Neural crest cell (in vitro differentiated cells): Measurements from ENCODE around the gene RUFY1. TPM values are rescaled to one million over a fixed set of nuclear protein-coding genes. Genes with fewer than 3 reads are reported as not detected.
"Not testable (repeated sequence)": the region's sequence is repeated elsewhere in the genome, so short reads cannot be mapped to it uniquely, and the experiment has no call there.

ENCODE experiments used
- DNase-seq: peaks from one replicate; pipeline ENCODE4 v3.0.0; 2021; ENCODE audit warnings: low read depth, mixed read lengths, low spot score
- H3K27ac Mint-ChIP-seq: one replicate; pipeline ENCODE4 v1.8.0; 2021; ENCODE audit warnings: mild to moderate bottlenecking, mixed read lengths; ENCODE audit not compliant: unreplicated experiment
- H3K27me3 Mint-ChIP-seq: 2 replicates; pipeline ENCODE4 v1.8.0; 2021; ENCODE audit warnings: low read depth, mild to moderate bottlenecking, mixed read lengths
- H3K36me3 Mint-ChIP-seq: 2 replicates; pipeline ENCODE4 v1.8.0; 2021; ENCODE audit warnings: low read depth, mild to moderate bottlenecking, mixed read lengths
- H3K4me1 Mint-ChIP-seq: 2 replicates; pipeline ENCODE4 v1.8.0; 2021; ENCODE audit warnings: mixed read lengths
- H3K4me3 Mint-ChIP-seq: one replicate; pipeline ENCODE4 v1.8.0; 2021; ENCODE audit warnings: mild to moderate bottlenecking, mixed read lengths
- H3K9me3 Mint-ChIP-seq: 2 replicates; pipeline ENCODE4 v1.8.0; 2021; ENCODE audit warnings: mixed read lengths
- CTCF ChIP-seq: fragments of 200-600 bp; sonication (generic); conservative IDR thresholded peaks from 2 replicates; pipeline ENCODE4 v1.5.0; 2021; ENCODE audit warnings: antibody characterized with exemption, mild to moderate bottlenecking
- long read RNA-seq: library from polyadenylated mRNA; unstranded; transcript quantifications from one replicate; pipeline ENCODE4 v2.0.0, GENCODE V29; 2020
- total RNA-seq: library from RNA; stranded (reverse); gene quantifications from 2 replicates; pipeline ENCODE4 v1.2.1, GENCODE V29; 2021

RUFY1 gene
- 54.9 and 59.1 TPM in 2 replicates for total RNA-seq
- long read RNA-seq, transcript RUFY1-201 (18 exons, 2,646 nt), result minor isoform, 10 of 60 reads
- long read RNA-seq, transcript RUFY1-202 (18 exons, 2,454 nt), result minor isoform, 10 of 60 reads
- long read RNA-seq, transcript RUFY1-204 (17 exons, 2,642 nt), result major isoform, 18 of 60 reads
- long read RNA-seq, partial matches to known transcripts, result 10 of 60 reads
- long read RNA-seq, other reads (novel, unspliced or antisense), result 12 of 60 reads

- Mint-ChIP-seq H3K4me1 (peaks cover 25% of the 10 kb centered on the region), H3K4me3 (peak within 1 kb of the TSS; percentile 98), H3K27me3 (no peaks in the 10 kb centered on the region), H3K9me3 (no peaks in the 10 kb centered on the region), H3K36me3 (peaks cover 2% of the 10 kb centered on the region), H3K27ac (peak within 1 kb of the TSS; percentile 99)
- DNase-seq, result peak; percentile 67
- TF ChIP-seq CTCF, result no peak
Measured at GRCh38 chr5:179550511-179551342, at the start of gene RUFY1. Gene RUFY1 (plus strand): TSS chr5:179550554. CDS start chr5:179550570, 16 bp downstream.

- not testable (repeated sequence) for H3K4me3 Mint-ChIP-seq, DNase-seq, H3K27me3 Mint-ChIP-seq, H3K4me1 Mint-ChIP-seq, H3K9me3 Mint-ChIP-seq, H3K27ac Mint-ChIP-seq, H3K36me3 Mint-ChIP-seq
Measured at GRCh38 chr5:179501997-179502396, 48.4 kb upstream of the RUFY1 start.

- not testable (repeated sequence) for DNase-seq, H3K36me3 Mint-ChIP-seq, H3K27ac Mint-ChIP-seq, H3K4me1 Mint-ChIP-seq, H3K27me3 Mint-ChIP-seq, H3K4me3 Mint-ChIP-seq, H3K9me3 Mint-ChIP-seq
Measured at GRCh38 chr5:179502420-179502819, 47.9 kb upstream of the RUFY1 start.

- Mint-ChIP-seq H3K27me3 (no peaks in the 10 kb centered on the region), H3K4me3 (no peak overlapping the region), H3K27ac (no peak overlapping the region), H3K9me3 (no peaks in the 10 kb centered on the region), H3K4me1 (peaks cover 6% of the 10 kb centered on the region), H3K36me3 (no peaks in the 10 kb centered on the region)
- no peak for DNase-seq
- no peak for TF ChIP-seq CTCF
Measured at GRCh38 chr5:179504191-179504590, 46.2 kb upstream of the RUFY1 start.

GRCh38 chr5:179504600-179505396 lies 45.6 kb upstream of the RUFY1 start:
- Mint-ChIP-seq H3K27ac (peak overlapping the region; percentile 50), H3K4me3 (no peak overlapping the region), H3K9me3 (no peaks in the 10 kb centered on the region), H3K36me3 (no peaks in the 10 kb centered on the region), H3K4me1 (peaks cover 6% of the 10 kb centered on the region), H3K27me3 (no peaks in the 10 kb centered on the region)
- no peak for TF ChIP-seq CTCF
- DNase-seq, result no peak

- H3K27ac Mint-ChIP-seq, result no peak overlapping the region
- no peaks in the 10 kb centered on the region for H3K9me3 Mint-ChIP-seq
- no peaks in the 10 kb centered on the region for H3K27me3 Mint-ChIP-seq
- no peak overlapping the region for H3K4me3 Mint-ChIP-seq
- no peaks in the 10 kb centered on the region for H3K36me3 Mint-ChIP-seq
- no peak for DNase-seq
- TF ChIP-seq CTCF, result no peak
- peaks cover 6% of the 10 kb centered on the region for H3K4me1 Mint-ChIP-seq
Measured at GRCh38 chr5:179505636-179506261, 44.6 kb upstream of the RUFY1 start.
